ENCODE results near the gene PAX2. TPM values are rescaled to one million over a fixed set of nuclear protein-coding genes. Genes with fewer than 3 reads are reported as not detected.

PAX2 gene
- total RNA-seq, 1 donor from 2014 or later, result 17.4 TPM

- H3K27me3 Mint-ChIP-seq (ENCODE audit: unreplicated experiment), result peaks cover 9% of the 10 kb centered on the region
- TF ChIP-seq CTCF (IDR thresholded peaks at IDR 0.05; ENCODE audit: unreplicated experiment), result no peak
- no peak for DNase-seq (ENCODE audit: low spot score)
- H3K9me3 Mint-ChIP-seq (ENCODE audit: unreplicated experiment), result no peaks in the 10 kb centered on the region
- no peak overlapping the region for H3K4me3 Mint-ChIP-seq (ENCODE audit: unreplicated experiment)
- peaks cover 10% of the 10 kb centered on the region for H3K36me3 Mint-ChIP-seq (ENCODE audit: low read depth, unreplicated experiment)
- no peak overlapping the region for H3K27ac Mint-ChIP-seq (ENCODE audit: unreplicated experiment)
- peaks cover 19% of the 10 kb centered on the region for H3K4me1 Mint-ChIP-seq (ENCODE audit: unreplicated experiment)
These were observed 13.9 kb downstream of the PAX2 start for GRCh38 chr10:100759331-100759730.

GRCh38 chr10:100760726-100761125 is 15.3 kb downstream of the PAX2 start:
- DNase-seq (ENCODE audit: low spot score), result no peak
- peaks cover 10% of the 10 kb centered on the region for H3K36me3 Mint-ChIP-seq (ENCODE audit: low read depth, unreplicated experiment)
- peaks cover 32% of the 10 kb centered on the region for H3K4me1 Mint-ChIP-seq (ENCODE audit: unreplicated experiment)
- no peak overlapping the region for H3K4me3 Mint-ChIP-seq (ENCODE audit: unreplicated experiment)
- no peaks in the 10 kb centered on the region for H3K9me3 Mint-ChIP-seq (ENCODE audit: unreplicated experiment)
- H3K27me3 Mint-ChIP-seq (ENCODE audit: unreplicated experiment), result peaks cover 11% of the 10 kb centered on the region
- H3K27ac Mint-ChIP-seq (ENCODE audit: unreplicated experiment), result no peak overlapping the region
- TF ChIP-seq CTCF (IDR thresholded peaks at IDR 0.05; ENCODE audit: unreplicated experiment), result no peak

- H3K27me3 Mint-ChIP-seq (ENCODE audit: unreplicated experiment), result peaks cover 11% of the 10 kb centered on the region
- H3K4me1 Mint-ChIP-seq (ENCODE audit: unreplicated experiment), result peaks cover 35% of the 10 kb centered on the region
- no peak for TF ChIP-seq CTCF (IDR thresholded peaks at IDR 0.05; ENCODE audit: unreplicated experiment)
- H3K4me3 Mint-ChIP-seq (ENCODE audit: unreplicated experiment), result no peak overlapping the region
- no peak overlapping the region for H3K27ac Mint-ChIP-seq (ENCODE audit: unreplicated experiment)
- DNase-seq (ENCODE audit: low spot score), result no peak
- H3K9me3 Mint-ChIP-seq (ENCODE audit: unreplicated experiment), result no peaks in the 10 kb centered on the region
- peaks cover 10% of the 10 kb centered on the region for H3K36me3 Mint-ChIP-seq (ENCODE audit: low read depth, unreplicated experiment)
These were observed 15.8 kb downstream of the PAX2 start for GRCh38 chr10:100761191-100761590.

DNA sequence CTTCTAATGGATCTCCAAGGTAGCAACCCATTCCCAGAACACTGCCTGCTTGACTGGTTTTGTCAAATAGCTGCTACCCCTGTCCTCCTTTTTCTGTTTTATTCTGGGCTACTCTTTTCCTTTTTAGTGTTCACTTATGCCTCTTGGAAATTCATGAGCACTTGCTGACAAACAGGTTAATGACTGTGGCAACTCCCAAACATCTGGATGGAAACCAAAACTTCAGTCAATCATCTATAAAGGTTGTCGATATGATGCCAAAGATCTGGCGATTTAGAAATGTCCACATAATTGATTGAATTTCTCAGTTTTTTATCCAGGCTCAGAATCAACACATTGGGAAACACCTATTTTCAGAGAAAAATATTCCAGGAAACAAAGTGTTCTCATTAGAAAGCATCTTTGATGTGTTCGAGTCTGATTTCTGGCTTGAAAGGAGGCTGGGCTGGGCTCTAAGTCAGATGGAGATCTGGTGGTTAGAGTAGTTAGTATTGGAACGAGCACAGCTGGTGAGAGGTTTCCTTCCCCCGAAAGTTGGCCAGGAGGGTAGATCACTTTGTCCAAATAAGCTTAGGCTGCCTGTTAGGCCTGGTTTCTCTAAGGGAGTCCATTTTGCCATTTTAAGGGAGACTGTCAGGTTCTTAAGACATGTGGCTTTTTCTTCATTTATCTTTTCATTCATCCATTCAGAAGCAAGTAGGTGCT is 17.8 kb downstream of the PAX2 start:
- no peak for TF ChIP-seq CTCF (IDR thresholded peaks at IDR 0.05; ENCODE audit: unreplicated experiment)
- Mint-ChIP-seq H3K27me3 (ENCODE audit: unreplicated experiment) (peaks cover 8% of the 10 kb centered on the region), H3K9me3 (ENCODE audit: unreplicated experiment) (no peaks in the 10 kb centered on the region), H3K27ac (ENCODE audit: unreplicated experiment) (no peak overlapping the region), H3K4me3 (ENCODE audit: unreplicated experiment) (no peak overlapping the region), H3K4me1 (ENCODE audit: unreplicated experiment) (peaks cover 35% of the 10 kb centered on the region), H3K36me3 (ENCODE audit: low read depth, unreplicated experiment) (peaks cover 6% of the 10 kb centered on the region)
- no peak for DNase-seq (ENCODE audit: low spot score)

- Mint-ChIP-seq H3K4me1 (ENCODE audit: unreplicated experiment) (peaks cover 37% of the 10 kb centered on the region), H3K4me3 (ENCODE audit: unreplicated experiment) (no peak overlapping the region), H3K27ac (ENCODE audit: unreplicated experiment) (no peak overlapping the region), H3K9me3 (ENCODE audit: unreplicated experiment) (no peaks in the 10 kb centered on the region), H3K36me3 (ENCODE audit: low read depth, unreplicated experiment) (no peaks in the 10 kb centered on the region), H3K27me3 (ENCODE audit: unreplicated experiment) (peaks cover 3% of the 10 kb centered on the region)
- no peak for DNase-seq (ENCODE audit: low spot score)
- no peak for TF ChIP-seq CTCF (IDR thresholded peaks at IDR 0.05; ENCODE audit: unreplicated experiment)
These were observed 21.5 kb downstream of the PAX2 start for GRCh38 chr10:100766693-100767421.
